Osteoblast (primary cell): ENCODE measurements around the gene SKIL. TPM values are rescaled to one million over a fixed set of nuclear protein-coding genes. Genes with fewer than 3 reads are reported as not detected.

Source experiments
- DNase-seq: peaks from one replicate; pipeline ENCODE4 v3.0.0; 2011; ENCODE audit warnings: low spot score, mixed read lengths; ENCODE audit not compliant: insufficient read length; ENCODE audit errors: missing footprints
- H2AFZ ChIP-seq: 2 replicates; pipeline ENCODE4 v1.6.0; 2011; ENCODE audit warnings: mild to moderate bottlenecking, low read length
- H3K27ac ChIP-seq: 2 replicates; pipeline ENCODE4 v1.5.1; 2011; ENCODE audit warnings: mild to moderate bottlenecking, low read depth, low read length, moderate library complexity
- H3K27me3 ChIP-seq: 2 replicates; pipeline ENCODE4 v1.6.0; 2012; ENCODE audit warnings: mild to moderate bottlenecking, control low read depth, inconsistent platforms, low read length, moderate library complexity; ENCODE audit not compliant: insufficient read depth
- H3K36me3 ChIP-seq: 2 replicates; pipeline ENCODE4 v1.5.1; 2011; ENCODE audit warnings: mild to moderate bottlenecking, low read length, control low read depth, moderate library complexity; ENCODE audit not compliant: insufficient read depth
- H3K4me1 ChIP-seq: 2 replicates; pipeline ENCODE4 v1.5.1; 2011; ENCODE audit warnings: mild to moderate bottlenecking, low read length, control low read depth, moderate library complexity; ENCODE audit not compliant: insufficient read depth
- H3K4me2 ChIP-seq: 2 replicates; pipeline ENCODE4 v1.6.0; 2011; ENCODE audit warnings: mild to moderate bottlenecking, low read length; ENCODE audit not compliant: insufficient read depth
- H3K4me3 ChIP-seq: fragments of 200-600 bp; sonication (generic); 3 replicates; pipeline ENCODE4 v1.5.1; 2012; ENCODE audit warnings: mild to moderate bottlenecking, low read length, inconsistent platforms; ENCODE audit not compliant: insufficient read depth
- H3K79me2 ChIP-seq: 2 replicates; pipeline ENCODE4 v1.6.0; 2012; ENCODE audit warnings: mild to moderate bottlenecking, low read length, control low read depth, inconsistent platforms; ENCODE audit not compliant: insufficient read depth
- H3K9me3 ChIP-seq: 2 replicates; pipeline ENCODE4 v1.5.1; 2011; ENCODE audit warnings: low read depth, low read length, control low read depth
- H4K20me1 ChIP-seq: 2 replicates; pipeline ENCODE4 v1.6.0; 2012; ENCODE audit warnings: mild to moderate bottlenecking, low read length, control low read depth; ENCODE audit not compliant: insufficient read depth
- CTCF ChIP-seq: IDR thresholded peaks from 2 replicates; pipeline ENCODE4 v1.5.1; 2011; ENCODE audit warnings: mild to moderate bottlenecking, low read depth, low read length, moderate library complexity; ENCODE audit errors: extremely low read depth
- total RNA-seq: library from RNA; depleted of rRNA; stranded (reverse); fragments of >200 nt; gene quantifications from 2 replicates; pipeline ENCODE4 v1.2.3, GENCODE V29; 2012

SKIL gene
- total RNA-seq, 1 donor: 69.8 TPM

GRCh38 chr3:170368921-170369320, 11.4 kb downstream of the SKIL start:
- Histone ChIP-seq H3K27me3 (no peaks in the 10 kb centered on the region), H2AFZ (no peak overlapping the region), H3K79me2 (peaks cover 90% of the 10 kb centered on the region), H3K36me3 (peaks cover 41% of the 10 kb centered on the region), H3K27ac (no peak overlapping the region), H3K4me2 (no peak overlapping the region), H3K9me3 (no peaks in the 10 kb centered on the region), H3K4me1 (peaks cover 11% of the 10 kb centered on the region), H3K4me3 (no peak overlapping the region), H4K20me1 (peaks cover 40% of the 10 kb centered on the region)
- DNase-seq: no peak
- TF ChIP-seq CTCF: peak; percentile 50

- Histone ChIP-seq H3K4me1 (peaks cover 3% of the 10 kb centered on the region), H3K36me3 (peaks cover 23% of the 10 kb centered on the region), H3K79me2 (peaks cover 88% of the 10 kb centered on the region), H4K20me1 (peaks cover 34% of the 10 kb centered on the region), H3K9me3 (no peaks in the 10 kb centered on the region), H2AFZ (no peak overlapping the region), H3K27ac (no peak overlapping the region), H3K4me3 (no peak overlapping the region), H3K4me2 (peak overlapping the region; percentile 40), H3K27me3 (no peaks in the 10 kb centered on the region)
- no peak for DNase-seq
- TF ChIP-seq CTCF: no peak
Observed at GRCh38 chr3:170372190-170372879, 14.8 kb downstream of the SKIL start.

GRCh38 chr3:170383567-170383966, 26.1 kb downstream of the SKIL start:
- peak; percentile 83 for DNase-seq
- H3K4me3 ChIP-seq: no peak overlapping the region
- H3K27me3 ChIP-seq: no peaks in the 10 kb centered on the region
- H3K79me2 ChIP-seq: peaks cover 50% of the 10 kb centered on the region
- peaks cover 14% of the 10 kb centered on the region for H4K20me1 ChIP-seq
- peaks cover 75% of the 10 kb centered on the region for H3K36me3 ChIP-seq
- peak overlapping the region; percentile 53 for H3K27ac ChIP-seq
- H3K4me2 ChIP-seq: no peak overlapping the region
- no peak for TF ChIP-seq CTCF
- peaks cover 11% of the 10 kb centered on the region for H3K4me1 ChIP-seq
- no peaks in the 10 kb centered on the region for H3K9me3 ChIP-seq
- H2AFZ ChIP-seq: no peak overlapping the region

GRCh38 chr3:170386468-170386867, 29.0 kb downstream of the SKIL start:
- H3K4me3 ChIP-seq: no peak overlapping the region
- peaks cover 10% of the 10 kb centered on the region for H4K20me1 ChIP-seq
- DNase-seq: no peak
- H3K4me1 ChIP-seq: peaks cover 11% of the 10 kb centered on the region
- no peaks in the 10 kb centered on the region for H3K27me3 ChIP-seq
- no peak for TF ChIP-seq CTCF
- H3K4me2 ChIP-seq: no peak overlapping the region
- H3K9me3 ChIP-seq: no peaks in the 10 kb centered on the region
- peaks cover 46% of the 10 kb centered on the region for H3K79me2 ChIP-seq
- peaks cover 67% of the 10 kb centered on the region for H3K36me3 ChIP-seq
- H3K27ac ChIP-seq: no peak overlapping the region
- H2AFZ ChIP-seq: no peak overlapping the region
